ENCODE data around the gene TWNK.

The TWNK gene

DNA sequence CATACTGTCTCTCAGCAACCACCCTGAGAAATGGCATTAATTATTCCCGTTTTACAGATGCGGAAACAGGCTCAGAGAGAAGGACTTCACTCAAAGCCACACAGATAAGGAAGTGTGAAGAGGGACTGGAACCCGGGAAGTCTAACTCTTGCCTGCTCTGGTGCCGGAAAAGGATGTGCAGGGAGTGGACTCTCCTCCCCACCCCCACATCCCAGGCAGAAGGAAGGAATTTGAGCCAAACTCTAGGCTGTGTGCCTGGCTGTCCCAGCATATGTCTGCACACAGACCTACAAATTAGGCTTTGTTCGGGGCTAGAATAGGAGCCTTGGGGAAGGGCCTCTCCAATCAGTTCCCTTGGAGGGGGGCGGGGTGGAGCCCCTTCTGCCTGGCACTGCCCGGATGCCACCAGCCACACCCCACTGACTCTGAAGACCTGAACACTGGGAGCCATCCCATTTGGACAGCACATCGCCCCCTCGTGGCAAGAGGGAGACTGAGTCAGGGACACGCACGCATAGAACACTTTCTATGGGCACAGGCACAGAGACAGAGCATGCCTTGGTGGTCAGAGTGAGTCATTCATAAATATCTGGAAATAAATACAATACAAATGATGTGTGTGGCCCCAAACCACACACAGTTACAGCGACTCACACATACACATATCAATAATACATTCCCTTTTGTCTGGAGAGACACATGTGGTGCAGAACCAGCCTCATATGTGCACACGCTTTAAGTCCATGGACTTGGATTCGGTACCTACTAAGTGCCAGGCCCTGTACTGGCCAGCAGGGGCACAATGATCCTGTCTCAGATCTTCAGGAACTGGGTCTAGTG lies 25.4 kb downstream of the TWNK start:
- peak; percentile 53 for DNase-seq

DNA sequence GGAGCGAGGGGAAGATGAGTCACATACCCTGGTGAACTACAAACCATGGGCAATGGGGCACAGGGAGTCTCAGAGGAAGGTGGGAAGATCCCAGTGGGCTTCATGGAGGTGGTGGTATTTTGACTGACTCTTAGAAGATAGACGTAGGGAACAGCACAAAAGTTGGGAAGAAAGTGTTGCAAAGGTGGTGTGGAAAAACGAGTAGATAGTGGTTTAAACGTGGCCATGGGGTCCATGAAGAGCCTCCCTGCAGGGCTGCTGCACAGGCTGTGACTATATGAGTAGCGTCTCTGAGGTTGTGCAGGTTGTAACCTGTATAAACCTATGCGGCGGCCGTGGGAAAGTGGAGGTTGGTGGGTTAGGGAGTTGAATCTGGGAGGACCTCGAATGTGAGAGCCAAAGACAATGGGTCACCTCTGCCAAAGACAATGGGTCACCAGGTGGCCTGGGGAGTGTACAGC lies 26.1 kb downstream of the TWNK start:
- no peak for DNase-seq

DNA sequence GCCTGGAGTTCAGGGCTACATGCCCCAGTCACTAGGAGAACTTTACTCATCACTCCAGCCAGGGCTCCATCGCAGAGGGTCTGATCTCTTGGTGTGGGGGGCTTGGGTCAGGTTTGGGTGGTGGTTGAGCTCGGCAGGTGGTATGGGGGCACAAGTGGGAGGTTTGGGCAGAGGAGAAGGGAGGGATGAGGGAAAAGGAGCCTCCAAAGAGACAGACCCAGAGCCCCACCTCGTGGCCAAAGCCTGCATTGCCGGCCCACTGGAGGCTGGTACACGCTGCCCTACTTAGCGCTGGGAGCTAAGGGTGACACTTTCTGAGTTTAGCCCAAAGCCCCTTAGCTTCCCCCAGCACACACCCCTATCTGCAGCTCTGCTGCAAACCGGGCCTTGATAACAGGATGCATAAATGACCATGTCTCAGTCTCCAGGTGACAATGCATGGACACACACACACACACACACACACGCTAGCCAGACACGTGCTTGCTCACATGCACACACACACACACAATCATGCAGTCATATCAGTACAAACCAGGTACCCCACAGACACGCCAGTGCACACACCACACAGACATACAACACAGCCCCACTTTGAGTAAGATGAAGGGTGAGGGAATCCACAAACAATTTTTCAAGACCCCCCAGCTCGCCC lies 27.0 kb downstream of the TWNK start:
- DNase-seq, result no peak

GRCh38 chr10:101014966-101015581 lies 27.7 kb downstream of the TWNK start:
- no peak for DNase-seq

GRCh38 chr10:101015582-101015973 lies 28.2 kb downstream of the TWNK start:
- no peak for DNase-seq

DNA sequence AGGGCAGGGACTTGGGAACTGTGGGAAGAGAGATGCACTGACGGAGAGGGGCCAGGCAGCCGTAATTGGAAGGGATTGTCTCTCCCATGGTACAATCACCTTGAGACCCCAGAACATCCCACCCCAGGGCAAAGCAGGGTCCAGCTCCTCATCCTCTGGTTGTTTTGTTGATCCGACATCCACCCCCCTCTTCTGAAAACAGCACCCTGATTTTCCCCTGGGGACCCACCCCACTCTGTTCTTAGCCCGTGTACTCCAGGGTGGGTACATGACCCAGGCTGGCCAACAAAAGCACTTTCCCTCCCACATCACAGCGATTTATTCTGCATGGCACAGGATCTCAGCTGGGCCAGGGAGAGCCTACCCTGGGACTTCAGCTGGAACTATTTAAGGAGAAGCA lies 29.5 kb downstream of the TWNK start:
- DNase-seq, result no peak

GRCh38 chr10:101018118-101018599 lies 30.8 kb downstream of the TWNK start:
- DNase-seq, result no peak

GRCh38 chr10:101018600-101019439 lies 31.5 kb downstream of the TWNK start:
- no peak for DNase-seq

- DNase-seq, result no peak
These were observed 32.0 kb downstream of the TWNK start for GRCh38 chr10:101019440-101019703.

DNA sequence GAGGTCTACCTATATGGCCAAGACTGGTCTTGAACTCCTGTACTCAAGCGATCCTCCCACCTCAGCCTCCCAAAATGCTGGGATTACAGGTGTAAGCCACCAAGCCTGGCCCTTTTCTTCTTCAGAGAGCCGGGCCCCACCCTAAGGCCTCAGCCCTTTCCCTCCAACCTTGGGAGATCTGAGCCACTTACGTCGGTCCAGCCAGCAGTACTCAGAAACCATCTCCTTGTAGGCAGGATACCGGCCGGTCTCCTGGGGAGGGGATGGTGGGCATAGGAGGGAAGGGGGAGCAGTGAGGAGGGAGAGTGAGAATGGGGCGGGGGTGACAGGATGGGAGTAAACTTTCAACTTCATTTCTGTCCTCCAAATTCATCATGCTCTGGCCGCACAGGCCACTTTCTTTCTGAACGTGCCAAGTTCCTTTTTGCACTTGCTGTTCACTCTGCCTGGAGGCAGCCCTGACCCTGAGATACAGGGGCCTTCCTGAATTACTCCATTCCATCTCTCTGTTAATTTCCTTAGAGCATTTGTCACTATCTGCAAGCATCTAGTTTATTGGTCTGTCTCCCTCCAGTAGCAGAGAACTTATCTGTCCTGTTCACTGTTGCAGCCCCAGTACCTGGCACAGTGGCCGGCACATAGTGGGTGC lies 33.2 kb downstream of the TWNK start:
- no peak for DNase-seq

- DNase-seq, result no peak
These were observed 33.9 kb downstream of the TWNK start for GRCh38 chr10:101021239-101021638.

DNA sequence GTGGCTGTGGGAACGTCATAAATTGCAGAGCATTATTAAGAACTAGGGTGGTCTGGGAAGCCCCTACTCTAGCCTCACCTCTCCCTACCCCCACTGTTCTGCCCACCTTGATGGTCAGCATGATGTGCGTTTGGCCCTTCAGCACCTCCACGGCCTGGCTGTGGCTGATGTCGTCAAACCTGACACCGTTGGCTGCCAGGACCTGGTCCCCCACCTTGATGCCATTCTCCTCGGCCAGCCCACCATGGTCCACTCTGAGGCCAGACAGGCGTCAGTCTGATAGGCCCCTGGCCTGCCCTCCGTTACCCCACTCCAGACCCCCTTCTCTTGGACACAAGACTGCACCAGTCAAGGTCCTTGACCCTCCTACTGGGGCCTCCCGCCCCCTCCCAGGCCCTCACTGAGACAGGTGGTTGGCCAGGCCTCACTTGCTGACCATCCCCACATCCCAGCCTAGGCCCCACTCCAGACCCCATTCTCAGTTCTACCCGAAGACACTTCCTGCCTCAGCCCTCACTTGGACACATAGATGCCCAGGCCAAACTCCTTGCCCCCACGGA lies 34.4 kb downstream of the TWNK start:
- no peak for DNase-seq

DNA sequence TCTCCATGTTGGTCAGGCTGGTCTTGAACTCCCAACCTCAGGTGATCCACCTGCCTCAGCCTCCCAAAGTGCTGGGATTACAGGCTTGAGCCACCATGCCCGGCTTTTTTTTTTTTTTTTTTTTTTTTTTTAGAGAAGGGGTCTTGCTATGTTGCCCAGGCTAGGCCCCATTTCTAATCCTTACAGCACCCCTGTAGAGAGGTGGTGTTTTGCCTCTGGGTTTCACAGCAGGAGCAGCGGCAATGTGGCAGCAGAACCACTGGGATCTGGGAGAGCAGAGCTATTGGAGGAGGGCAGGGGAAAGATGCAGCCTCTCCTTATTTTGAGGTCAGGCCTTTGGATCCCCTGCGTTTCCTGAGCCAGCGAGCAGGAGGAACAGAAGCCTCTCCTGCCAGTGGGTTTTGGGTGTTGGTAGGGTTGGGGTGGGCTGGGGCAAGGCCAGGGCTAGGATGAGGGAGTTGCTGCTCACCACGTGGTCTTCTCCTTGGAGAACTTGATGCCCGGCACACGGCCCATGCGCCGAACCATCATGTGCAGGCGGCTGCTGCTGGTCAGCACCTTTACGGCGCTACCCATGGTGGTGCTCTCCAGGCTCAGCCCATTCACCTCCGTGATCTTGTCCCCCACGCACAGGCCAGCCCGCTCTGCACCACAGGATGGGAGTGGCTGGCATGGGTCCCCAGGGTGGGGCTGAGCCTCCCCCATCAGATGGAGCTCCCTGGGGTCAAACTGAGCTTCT lies 35.8 kb downstream of the TWNK start:
- DNase-seq, result no peak

DNA sequence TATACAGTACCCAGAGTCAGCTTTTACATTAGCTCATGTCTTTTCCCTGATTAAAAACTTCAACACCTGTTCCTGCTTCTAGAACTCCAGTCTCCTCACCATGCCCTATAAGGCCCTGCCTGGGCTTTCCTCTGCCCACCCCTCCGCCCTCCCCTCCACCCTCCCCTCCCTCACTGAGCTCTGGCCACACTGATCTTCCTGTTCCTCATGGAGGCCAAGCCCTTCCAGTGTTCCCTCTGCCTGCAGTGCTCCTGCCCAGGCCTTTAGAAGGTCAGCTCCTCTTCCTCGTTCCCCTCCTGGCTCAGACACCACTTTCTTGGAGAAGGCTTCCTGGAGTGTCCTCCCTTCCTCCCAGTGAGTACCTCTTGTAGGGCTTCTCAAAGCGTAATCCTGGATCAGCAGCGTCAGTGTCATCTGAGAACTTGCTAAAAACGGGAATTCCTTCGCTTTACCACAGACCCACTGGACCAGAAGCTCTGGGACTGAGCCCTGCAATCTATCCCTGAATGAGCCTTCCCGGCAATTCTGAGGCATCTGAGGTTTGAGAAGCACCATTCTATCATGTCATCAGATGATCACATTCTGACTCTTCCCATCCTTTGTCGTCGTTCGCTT lies 39.9 kb downstream of the TWNK start:
- no peak for DNase-seq

GRCh38 chr10:101028446-101029337 lies 41.3 kb downstream of the TWNK start:
- no peak for DNase-seq

DNA sequence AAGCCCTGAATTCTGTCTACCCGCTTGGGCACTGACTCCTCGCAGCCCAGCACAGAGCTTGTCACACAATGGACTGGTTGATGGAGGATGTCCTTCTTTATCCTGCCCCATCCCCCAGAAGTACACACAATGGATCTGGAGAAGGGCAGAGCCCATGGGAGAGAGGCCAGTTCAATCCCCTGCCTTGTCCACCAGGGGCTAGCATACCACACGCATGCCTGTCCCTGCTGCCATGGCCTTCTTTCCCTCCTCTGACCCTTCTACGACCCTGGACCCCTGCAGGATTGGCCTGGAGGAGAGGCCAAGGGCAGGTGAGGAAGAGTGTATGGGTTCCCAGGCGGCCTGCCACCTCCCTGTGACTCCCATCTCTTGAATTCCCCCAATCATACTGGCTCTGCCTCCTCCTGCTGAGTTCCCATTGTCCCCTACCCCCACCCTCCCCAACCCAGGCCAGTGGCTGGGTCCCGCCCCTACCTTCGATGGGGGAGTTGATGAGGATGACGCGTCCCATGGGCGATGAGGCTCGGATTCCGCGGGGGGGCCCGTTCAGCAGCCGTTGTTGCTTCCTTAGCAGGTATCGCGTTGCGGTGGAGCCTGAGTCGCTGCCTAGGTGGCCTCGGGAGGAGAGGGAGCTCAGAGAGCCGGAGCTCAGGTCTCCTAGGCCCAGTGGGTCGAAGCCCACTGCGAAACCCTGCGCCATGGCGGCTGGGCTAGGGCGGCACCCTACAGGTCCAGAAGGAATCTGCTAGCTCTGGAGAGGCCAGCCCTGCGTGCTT lies 42.4 kb downstream of the TWNK start:
- no peak for DNase-seq

DNA sequence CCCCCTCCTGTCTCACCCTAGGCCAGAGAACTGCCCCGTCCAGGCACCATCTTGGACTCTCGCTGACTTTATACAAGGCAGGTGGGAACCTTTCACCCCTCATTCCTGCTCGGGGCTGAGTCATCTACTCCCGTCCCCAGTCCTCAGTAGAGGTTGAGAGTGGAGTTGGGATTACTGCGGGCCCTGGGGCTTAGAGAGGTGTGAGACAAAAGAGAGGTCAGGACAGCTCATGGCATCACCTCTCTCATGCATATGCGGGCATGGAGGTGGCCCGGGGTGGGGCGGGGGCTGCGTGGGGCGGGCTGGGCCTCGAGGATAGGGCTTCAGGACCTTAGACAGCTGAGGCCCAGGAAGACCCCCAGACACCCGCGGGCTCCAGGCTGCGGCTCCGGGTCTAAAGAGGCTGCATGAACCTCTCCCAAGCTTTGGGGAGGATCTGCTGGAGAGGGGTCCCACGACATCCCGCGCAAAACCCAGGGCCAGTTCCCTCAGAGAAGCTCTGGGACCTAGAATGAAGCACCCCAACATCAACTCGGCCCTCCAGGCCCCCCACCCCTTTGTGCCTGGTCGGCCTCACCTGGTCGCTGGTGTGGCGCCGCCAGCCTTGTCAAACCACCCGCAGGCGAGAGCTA lies 43.3 kb downstream of the TWNK start:
- DNase-seq, result no peak

GRCh38 chr10:101031128-101031795 lies 43.9 kb downstream of the TWNK start, which contains the start of the genes PDZD7 and SFXN3:
TSS of gene PDZD7 (minus strand) at chr10:101031129. CDS start at chr10:101030219, 910 bp downstream.
TSS of gene SFXN3 (plus strand) at chr10:101031234. CDS start at chr10:101034695, 3,461 bp downstream.
- DNase-seq, result peak; percentile 17

All from NK-92 treated with Interleukin-12 subunit alpha and Interleukin-12 subunit beta, amount 100 ng/mL, for 24 hours (cell line).